Kidney epithelial cell (primary cell): ENCODE data around the gene TACC2. TPM values are rescaled to one million over a fixed set of nuclear protein-coding genes. Genes with fewer than 3 reads are reported as not detected.

Source experiments
- DNase-seq: peaks from one replicate; pipeline ENCODE4 v3.0.0-alpha.2; 2010; ENCODE audit warnings: low read depth
- H3K27me3 ChIP-seq: 2 replicates; pipeline ENCODE4 v1.6.0; 2011; ENCODE audit warnings: low read length; ENCODE audit not compliant: control insufficient read depth, insufficient read depth
- H3K36me3 ChIP-seq: 2 replicates; pipeline ENCODE4 v1.5.1; 2011; ENCODE audit warnings: low read length; ENCODE audit not compliant: control insufficient read depth, insufficient read depth
- H3K4me3 ChIP-seq: 2 replicates; pipeline ENCODE4 v1.5.1; 2011; ENCODE audit warnings: low read depth, mild to moderate bottlenecking, control low read depth, low read length
- total RNA-seq: library from RNA; depleted of rRNA; stranded (reverse); fragments of >200 nt; gene quantifications from 2 replicates; pipeline ENCODE4 v1.2.3, GENCODE V29; 2015
- TF ChIP-seq, protein P1 (sequence below): IDR thresholded peaks from 2 replicates; pipeline ENCODE4 v1.5.1; 2011; ENCODE audit warnings: mild to moderate bottlenecking, moderate library complexity, low read length, control low read depth, inconsistent platforms; ENCODE audit not compliant: insufficient read depth, poor library complexity, severe bottlenecking

Gene TACC2
- total RNA-seq, 1 donor from 2014 or later = 26.9 TPM

DNA sequence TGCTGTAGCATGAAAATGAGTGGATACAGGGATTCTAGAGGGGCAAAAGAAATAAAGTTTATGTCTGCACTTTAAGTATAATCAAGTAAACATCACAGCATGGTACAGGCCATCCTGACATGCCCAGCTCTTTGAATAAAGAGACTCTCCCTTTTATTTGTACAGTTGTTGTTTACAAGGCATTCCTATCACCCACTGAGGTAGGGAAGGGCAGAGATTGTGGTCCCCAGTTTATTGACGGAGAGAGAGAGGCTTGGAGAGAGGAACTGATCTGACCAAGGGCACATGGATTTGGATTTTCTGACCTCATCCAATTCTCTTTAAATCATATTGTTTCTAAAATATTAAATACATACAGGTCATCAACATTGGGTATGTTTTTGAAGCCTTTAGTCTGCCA is 53.9 kb downstream of the TACC2 start:
- Histone ChIP-seq H3K27me3 (peaks cover 5% of the 10 kb centered on the region), H3K36me3 (no peaks in the 10 kb centered on the region), H3K4me3 (no peak overlapping the region)
- DNase-seq = no peak
- TF ChIP-seq, protein P1, sequence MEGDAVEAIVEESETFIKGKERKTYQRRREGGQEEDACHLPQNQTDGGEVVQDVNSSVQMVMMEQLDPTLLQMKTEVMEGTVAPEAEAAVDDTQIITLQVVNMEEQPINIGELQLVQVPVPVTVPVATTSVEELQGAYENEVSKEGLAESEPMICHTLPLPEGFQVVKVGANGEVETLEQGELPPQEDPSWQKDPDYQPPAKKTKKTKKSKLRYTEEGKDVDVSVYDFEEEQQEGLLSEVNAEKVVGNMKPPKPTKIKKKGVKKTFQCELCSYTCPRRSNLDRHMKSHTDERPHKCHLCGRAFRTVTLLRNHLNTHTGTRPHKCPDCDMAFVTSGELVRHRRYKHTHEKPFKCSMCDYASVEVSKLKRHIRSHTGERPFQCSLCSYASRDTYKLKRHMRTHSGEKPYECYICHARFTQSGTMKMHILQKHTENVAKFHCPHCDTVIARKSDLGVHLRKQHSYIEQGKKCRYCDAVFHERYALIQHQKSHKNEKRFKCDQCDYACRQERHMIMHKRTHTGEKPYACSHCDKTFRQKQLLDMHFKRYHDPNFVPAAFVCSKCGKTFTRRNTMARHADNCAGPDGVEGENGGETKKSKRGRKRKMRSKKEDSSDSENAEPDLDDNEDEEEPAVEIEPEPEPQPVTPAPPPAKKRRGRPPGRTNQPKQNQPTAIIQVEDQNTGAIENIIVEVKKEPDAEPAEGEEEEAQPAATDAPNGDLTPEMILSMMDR = no peak

DNA sequence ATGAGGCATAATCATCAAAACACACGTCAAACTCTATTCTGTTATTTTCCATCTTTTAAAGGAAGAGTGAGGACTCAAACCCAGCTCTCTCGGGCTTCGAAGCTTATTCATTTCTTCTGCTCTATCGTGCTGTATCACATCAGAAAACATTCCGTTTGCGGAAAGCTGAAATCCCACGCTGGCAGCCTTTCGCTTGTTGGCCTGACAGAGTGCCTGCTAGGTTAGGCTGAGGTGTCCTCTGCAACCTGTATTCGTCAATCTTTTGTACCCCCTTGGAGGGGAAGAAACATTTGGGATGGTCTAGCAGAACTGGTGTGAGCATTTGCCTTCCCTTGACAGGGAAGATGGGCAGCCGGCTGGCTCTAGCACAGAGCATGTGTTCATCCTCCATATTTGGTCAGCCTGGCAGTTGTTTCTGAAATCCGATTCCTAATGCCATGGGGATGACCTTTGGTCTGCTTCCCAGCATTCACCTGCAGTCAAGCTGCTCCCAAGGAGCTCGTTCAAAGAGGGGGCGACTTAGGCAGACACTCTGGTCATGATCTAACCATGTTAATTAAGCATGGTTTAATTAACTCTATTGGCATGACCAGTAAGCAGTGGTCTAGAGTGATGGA is 55.2 kb downstream of the TACC2 start:
- no peak for DNase-seq
- Histone ChIP-seq H3K27me3 (peaks cover 5% of the 10 kb centered on the region), H3K4me3 (no peak overlapping the region), H3K36me3 (no peaks in the 10 kb centered on the region)
- TF ChIP-seq, protein P1 = no peak

DNA sequence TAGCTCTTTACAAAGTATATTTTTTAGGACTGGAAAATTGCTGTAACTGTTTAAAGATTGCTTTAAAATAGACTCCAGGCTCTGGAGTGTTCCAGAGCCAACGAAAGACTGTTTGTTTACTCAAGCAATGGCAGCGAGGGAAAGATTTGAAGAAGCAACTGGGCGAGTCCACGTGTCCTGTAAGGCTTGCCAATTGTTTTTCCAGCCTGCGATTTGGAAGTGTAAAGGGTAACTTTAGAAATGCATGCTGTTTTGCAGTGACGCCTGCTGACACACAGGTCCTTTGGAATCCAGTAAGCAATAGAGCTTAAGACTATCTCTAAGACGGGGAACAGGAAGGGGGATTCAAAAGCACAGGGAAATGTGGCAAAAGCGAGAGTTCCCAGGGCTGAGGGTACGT is 55.8 kb downstream of the TACC2 start:
- TF ChIP-seq, protein P1 = no peak
- Histone ChIP-seq H3K4me3 (no peak overlapping the region), H3K36me3 (no peaks in the 10 kb centered on the region), H3K27me3 (peaks cover 5% of the 10 kb centered on the region)
- no peak for DNase-seq

DNA sequence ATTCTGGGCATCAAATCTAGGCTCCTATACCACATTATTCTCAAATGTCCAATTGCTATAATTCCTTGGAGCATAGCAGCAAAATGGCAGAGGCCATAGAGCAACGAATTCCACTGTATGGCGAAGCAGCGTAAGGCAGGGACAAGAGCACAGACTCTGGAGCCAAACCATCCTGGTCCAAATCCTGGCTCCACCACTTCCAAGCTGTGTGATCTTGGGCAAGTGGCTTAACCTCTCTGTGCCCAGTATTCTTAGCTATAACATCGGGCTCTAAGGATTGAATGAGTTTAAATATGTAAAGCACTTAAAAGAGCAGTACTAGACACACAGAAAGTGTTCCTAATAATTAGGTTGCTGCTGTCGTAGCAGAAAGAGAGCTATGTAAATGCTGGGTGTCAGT is 56.2 kb downstream of the TACC2 start:
- TF ChIP-seq, protein P1 = no peak
- Histone ChIP-seq H3K4me3 (no peak overlapping the region), H3K27me3 (peaks cover 2% of the 10 kb centered on the region), H3K36me3 (no peaks in the 10 kb centered on the region)
- DNase-seq = no peak

DNA sequence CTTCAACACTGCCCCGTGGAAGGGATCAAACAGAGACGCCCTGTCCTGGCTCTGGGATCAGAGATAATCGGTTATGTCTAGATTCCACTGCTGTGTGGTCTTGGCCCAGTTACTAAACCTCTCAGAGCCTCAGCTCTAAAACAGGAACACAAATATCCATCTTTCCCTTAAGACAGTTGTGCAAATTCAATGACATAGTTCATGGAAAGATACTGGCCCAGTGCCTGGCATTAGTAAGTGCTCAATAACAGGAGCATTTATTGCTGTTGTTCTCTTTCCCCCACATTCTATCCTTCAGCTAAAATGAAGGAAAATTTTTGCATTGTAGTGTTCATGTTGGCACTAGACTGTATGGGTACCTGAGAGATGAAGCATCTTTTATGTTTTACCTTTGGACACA is 58.6 kb downstream of the TACC2 start:
- Histone ChIP-seq H3K27me3 (no peaks in the 10 kb centered on the region), H3K36me3 (no peaks in the 10 kb centered on the region), H3K4me3 (no peak overlapping the region)
- TF ChIP-seq, protein P1 = no peak
- no peak for DNase-seq

DNA sequence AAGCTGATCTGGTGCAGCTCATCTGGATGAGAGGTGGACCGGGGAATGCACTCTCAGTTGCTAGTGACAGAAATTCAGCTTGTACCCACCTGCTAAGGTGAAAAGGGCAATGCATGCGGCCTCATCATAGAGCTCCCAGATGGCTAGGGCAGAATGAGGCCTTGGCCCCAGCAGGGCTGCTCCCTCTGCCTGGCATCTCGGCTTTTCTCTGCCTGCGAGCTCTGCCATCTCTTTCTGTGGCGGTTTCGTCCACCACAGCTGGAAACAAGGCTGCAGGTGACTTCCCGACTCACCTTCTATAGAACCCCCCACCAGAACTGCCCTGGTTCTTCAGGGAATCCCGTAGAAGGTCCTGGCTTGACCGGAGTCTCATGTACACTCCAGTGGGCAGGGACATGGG is 60.1 kb downstream of the TACC2 start:
- no peaks in the 10 kb centered on the region for H3K36me3 ChIP-seq
- DNase-seq = no peak
- H3K27me3 ChIP-seq = no peaks in the 10 kb centered on the region
- TF ChIP-seq, protein P1 = no peak
- no peak overlapping the region for H3K4me3 ChIP-seq
